ACC112 (cell line): Measurements from ENCODE around the gene DNAJB6.

Experiments
- H2AFZ ChIP-seq: fragments of 200-600 bp; sonication (generic); one replicate; pipeline ENCODE4 v1.6.0; 2017; ENCODE audit warnings: antibody characterized with exemption, low read length; ENCODE audit not compliant: unreplicated experiment
- H3K27ac ChIP-seq: fragments of 200-600 bp; sonication (generic); 2 replicates; pipeline ENCODE4 v1.5.1; 2014; ENCODE audit warnings: low read depth, mild to moderate bottlenecking, antibody characterized with exemption, low read length, moderate library complexity
- H3K27me3 ChIP-seq: fragments of 200-600 bp; sonication (generic); 2 replicates; pipeline ENCODE4 v1.6.1; 2014; ENCODE audit warnings: mild to moderate bottlenecking, antibody characterized with exemption, low read length, moderate library complexity, mixed read lengths; ENCODE audit not compliant: insufficient read depth
- H3K36me3 ChIP-seq: fragments of 200-600 bp; sonication (generic); 2 replicates; pipeline ENCODE4 v1.6.1; 2016; ENCODE audit warnings: mild to moderate bottlenecking, antibody characterized with exemption, low read length, moderate library complexity, mixed read lengths; ENCODE audit not compliant: insufficient read depth
- H3K4me1 ChIP-seq: fragments of 200-600 bp; sonication (generic); one replicate; pipeline ENCODE4 v1.6.1; 2016; ENCODE audit warnings: low read length, mixed read lengths; ENCODE audit not compliant: insufficient read depth, unreplicated experiment, control insufficient read depth
- H3K4me3 ChIP-seq: fragments of 200-600 bp; sonication (generic); 2 replicates; pipeline ENCODE4 v1.5.1; 2014; ENCODE audit warnings: mild to moderate bottlenecking, low read depth, low read length
- H3K79me2 ChIP-seq: fragments of 200-600 bp; sonication (generic); one replicate; pipeline ENCODE4 v1.6.0; 2016; ENCODE audit warnings: low read length; ENCODE audit not compliant: control insufficient read depth, unreplicated experiment, insufficient read depth

The DNAJB6 gene

GRCh38 chr7:157336383-157337315 lies at the start of gene DNAJB6:
DNAJB6 (plus strand) TSS chr7:157337004; CDS start chr7:157358573, 21,569 bp downstream.
- Histone ChIP-seq H3K36me3 (no peaks in the 10 kb centered on the region), H2AFZ (peak within 1 kb of the TSS; percentile 86), H3K4me3 (peak within 1 kb of the TSS; percentile 99), H3K79me2 (peaks cover 46% of the 10 kb centered on the region), H3K4me1 (peaks cover 11% of the 10 kb centered on the region), H3K27ac (peak within 1 kb of the TSS; percentile 86), H3K27me3 (no peaks in the 10 kb centered on the region)

GRCh38 chr7:157291404-157292080 lies 45.3 kb upstream of the DNAJB6 start:
- Histone ChIP-seq H3K79me2 (no peaks in the 10 kb centered on the region), H3K36me3 (no peaks in the 10 kb centered on the region), H3K4me1 (no peaks in the 10 kb centered on the region), H3K27me3 (no peaks in the 10 kb centered on the region), H3K27ac (no peak overlapping the region), H3K4me3 (no peak overlapping the region), H2AFZ (no peak overlapping the region)

GRCh38 chr7:157292258-157292657 lies 44.5 kb upstream of the DNAJB6 start:
- Histone ChIP-seq H3K4me3 (no peak overlapping the region), H3K4me1 (no peaks in the 10 kb centered on the region), H3K27me3 (no peaks in the 10 kb centered on the region), H2AFZ (no peak overlapping the region), H3K79me2 (no peaks in the 10 kb centered on the region), H3K27ac (no peak overlapping the region), H3K36me3 (no peaks in the 10 kb centered on the region)

- Histone ChIP-seq H3K36me3 (no peaks in the 10 kb centered on the region), H3K4me1 (no peaks in the 10 kb centered on the region), H2AFZ (no peak overlapping the region), H3K27ac (no peak overlapping the region), H3K27me3 (no peaks in the 10 kb centered on the region), H3K4me3 (no peak overlapping the region), H3K79me2 (no peaks in the 10 kb centered on the region)
These were observed 43.9 kb upstream of the DNAJB6 start for GRCh38 chr7:157292770-157293412.

GRCh38 chr7:157293413-157293788 lies 43.4 kb upstream of the DNAJB6 start:
- Histone ChIP-seq H2AFZ (no peak overlapping the region), H3K27me3 (no peaks in the 10 kb centered on the region), H3K4me3 (no peak overlapping the region)

GRCh38 chr7:157294773-157295172 lies 42.0 kb upstream of the DNAJB6 start:
- no peak overlapping the region for H3K27ac ChIP-seq
- H3K4me3 ChIP-seq: no peak overlapping the region
- no peaks in the 10 kb centered on the region for H3K36me3 ChIP-seq
- H2AFZ ChIP-seq: no peak overlapping the region
- H3K27me3 ChIP-seq: no peaks in the 10 kb centered on the region
- peaks cover under 1% of the 10 kb centered on the region for H3K4me1 ChIP-seq
- H3K79me2 ChIP-seq: no peaks in the 10 kb centered on the region

More at GRCh38 chr7:157293413-157293788, 43.4 kb upstream of the DNAJB6 start:
- H3K79me2 ChIP-seq: no peaks in the 10 kb centered on the region
- no peaks in the 10 kb centered on the region for H3K36me3 ChIP-seq
- H3K4me1 ChIP-seq: no peaks in the 10 kb centered on the region
- no peak overlapping the region for H3K27ac ChIP-seq

GRCh38 chr7:157295338-157295737 lies 41.5 kb upstream of the DNAJB6 start:
- no peak overlapping the region for H3K4me3 ChIP-seq
- no peak overlapping the region for H2AFZ ChIP-seq
- no peaks in the 10 kb centered on the region for H3K79me2 ChIP-seq
- H3K27ac ChIP-seq: no peak overlapping the region
- no peaks in the 10 kb centered on the region for H3K27me3 ChIP-seq
- no peaks in the 10 kb centered on the region for H3K36me3 ChIP-seq
- H3K4me1 ChIP-seq: peaks cover 4% of the 10 kb centered on the region

GRCh38 chr7:157297185-157297584 lies 39.6 kb upstream of the DNAJB6 start:
- H3K36me3 ChIP-seq: no peaks in the 10 kb centered on the region
- H3K79me2 ChIP-seq: no peaks in the 10 kb centered on the region
- peaks cover 6% of the 10 kb centered on the region for H3K4me1 ChIP-seq
- no peak overlapping the region for H3K27ac ChIP-seq
- H2AFZ ChIP-seq: no peak overlapping the region
- no peaks in the 10 kb centered on the region for H3K27me3 ChIP-seq
- no peak overlapping the region for H3K4me3 ChIP-seq

GRCh38 chr7:157299317-157299612 lies 37.5 kb upstream of the DNAJB6 start:
- Histone ChIP-seq H3K4me3 (no peak overlapping the region), H3K4me1 (peaks cover 11% of the 10 kb centered on the region), H3K36me3 (no peaks in the 10 kb centered on the region)

GRCh38 chr7:157299613-157300368 lies 37.0 kb upstream of the DNAJB6 start:
- Histone ChIP-seq H3K4me1 (peaks cover 11% of the 10 kb centered on the region), H3K36me3 (no peaks in the 10 kb centered on the region)

More at GRCh38 chr7:157299317-157299612, 37.5 kb upstream of the DNAJB6 start:
- Histone ChIP-seq H3K27me3 (no peaks in the 10 kb centered on the region), H3K79me2 (no peaks in the 10 kb centered on the region), H3K27ac (no peak overlapping the region), H2AFZ (no peak overlapping the region)

More at GRCh38 chr7:157299613-157300368, 37.0 kb upstream of the DNAJB6 start:
- Histone ChIP-seq H3K27me3 (no peaks in the 10 kb centered on the region), H2AFZ (no peak overlapping the region), H3K79me2 (no peaks in the 10 kb centered on the region), H3K4me3 (no peak overlapping the region), H3K27ac (no peak overlapping the region)
